ENCODE data around the gene DRC3.

DNA sequence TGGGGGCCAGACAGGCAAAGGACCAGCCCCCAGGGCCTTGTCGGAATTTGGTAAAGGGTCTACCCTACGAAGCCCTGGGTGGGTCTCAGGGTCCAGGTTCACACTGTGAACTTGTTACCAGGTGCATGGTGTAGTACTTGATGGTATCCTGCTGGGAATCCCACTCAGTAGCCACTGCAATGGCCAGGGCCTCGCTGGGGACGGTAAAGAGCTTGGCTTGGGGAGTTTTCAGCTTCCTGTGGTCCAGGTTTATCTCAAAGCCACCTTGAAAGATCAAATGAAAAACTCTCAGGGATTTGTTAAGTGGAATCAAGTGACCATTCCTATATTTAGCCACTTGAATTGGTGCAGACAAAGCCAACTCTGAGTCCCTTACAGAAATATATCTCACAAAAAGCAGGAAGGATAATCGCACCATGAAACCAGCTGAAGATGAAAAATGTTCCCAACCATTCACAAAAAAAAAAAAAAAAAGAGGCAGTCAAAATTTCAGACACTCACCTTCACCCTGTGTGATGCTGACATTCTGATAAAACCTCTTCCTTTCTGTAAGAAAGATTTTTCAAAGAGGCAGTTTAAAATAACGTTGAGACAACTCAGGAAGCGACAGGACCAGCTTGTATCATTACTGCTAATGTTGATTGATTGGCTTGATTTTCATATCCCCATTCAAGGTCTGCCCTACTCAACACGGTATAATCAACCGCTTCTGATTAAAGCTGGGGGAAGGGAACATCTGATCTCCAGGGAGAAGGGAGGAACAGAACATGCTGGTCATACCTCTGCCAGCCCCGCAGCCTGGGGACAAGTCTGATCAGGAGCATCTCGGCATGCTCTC is 55.7 kb downstream of the DRC3 start:
- TF ChIP-seq, protein P1, sequence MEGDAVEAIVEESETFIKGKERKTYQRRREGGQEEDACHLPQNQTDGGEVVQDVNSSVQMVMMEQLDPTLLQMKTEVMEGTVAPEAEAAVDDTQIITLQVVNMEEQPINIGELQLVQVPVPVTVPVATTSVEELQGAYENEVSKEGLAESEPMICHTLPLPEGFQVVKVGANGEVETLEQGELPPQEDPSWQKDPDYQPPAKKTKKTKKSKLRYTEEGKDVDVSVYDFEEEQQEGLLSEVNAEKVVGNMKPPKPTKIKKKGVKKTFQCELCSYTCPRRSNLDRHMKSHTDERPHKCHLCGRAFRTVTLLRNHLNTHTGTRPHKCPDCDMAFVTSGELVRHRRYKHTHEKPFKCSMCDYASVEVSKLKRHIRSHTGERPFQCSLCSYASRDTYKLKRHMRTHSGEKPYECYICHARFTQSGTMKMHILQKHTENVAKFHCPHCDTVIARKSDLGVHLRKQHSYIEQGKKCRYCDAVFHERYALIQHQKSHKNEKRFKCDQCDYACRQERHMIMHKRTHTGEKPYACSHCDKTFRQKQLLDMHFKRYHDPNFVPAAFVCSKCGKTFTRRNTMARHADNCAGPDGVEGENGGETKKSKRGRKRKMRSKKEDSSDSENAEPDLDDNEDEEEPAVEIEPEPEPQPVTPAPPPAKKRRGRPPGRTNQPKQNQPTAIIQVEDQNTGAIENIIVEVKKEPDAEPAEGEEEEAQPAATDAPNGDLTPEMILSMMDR (conservative IDR thresholded peaks at IDR 0.05; ENCODE audit: low read length), result no peak
- TF ChIP-seq EZH2phosphoT487 (IDR thresholded peaks at IDR 0.05; ENCODE audit: borderline replicate concordance, low read depth, low read length), result no peak
